SIG-M5 (cell line): Measurements from ENCODE around the gene FARSA.
"Not testable (repeated sequence)": the region's sequence is repeated elsewhere in the genome, so short reads cannot be mapped to it uniquely, and the experiment has no call there.

Source experiments
- DNase-seq: peaks from one replicate; lab custom pipeline; 2025; lab: John Stamatoyannopoulos, UW

Gene FARSA

GRCh38 chr19:12933287-12934072 is at the start of gene FARSA:
TSS of gene FARSA (minus strand) at chr19:12933711. CDS start at chr19:12933696, 15 bp downstream.
- DNase-seq: no peak

GRCh38 chr19:12983091-12983490 is 49.6 kb upstream of the FARSA start:
- DNase-seq: no peak

- no peak for DNase-seq
Observed at GRCh38 chr19:12982648-12983047, 49.1 kb upstream of the FARSA start.

- DNase-seq: no peak
Observed at GRCh38 chr19:12979974-12980373, 46.5 kb upstream of the FARSA start.

- not testable (repeated sequence) for DNase-seq
Observed at GRCh38 chr19:12976109-12976508, 42.6 kb upstream of the FARSA start.

GRCh38 chr19:12975221-12975741 is 41.8 kb upstream of the FARSA start:
- DNase-seq: no peak

- DNase-seq: no peak
Observed at GRCh38 chr19:12974301-12975220, 41.0 kb upstream of the FARSA start.

- DNase-seq: no peak
Observed at GRCh38 chr19:12973236-12973635, 39.7 kb upstream of the FARSA start.

- no peak for DNase-seq
Observed at GRCh38 chr19:12970070-12970820, 36.7 kb upstream of the FARSA start.

- no peak for DNase-seq
Observed at GRCh38 chr19:12969292-12969988, 35.9 kb upstream of the FARSA start, which contains the start of gene DAND5. TSS of gene DAND5 (plus strand) at chr19:12969576. CDS start at chr19:12969661, 85 bp downstream.

- no peak for DNase-seq
Observed at GRCh38 chr19:12967907-12968306, 34.4 kb upstream of the FARSA start.

- DNase-seq: no peak
Observed at GRCh38 chr19:12965812-12966135, 32.3 kb upstream of the FARSA start.

- no peak for DNase-seq
Observed at GRCh38 chr19:12965017-12965811, 31.7 kb upstream of the FARSA start.

GRCh38 chr19:12959481-12959880 is 26.0 kb upstream of the FARSA start:
- no peak for DNase-seq

GRCh38 chr19:12957389-12957952 is 24.0 kb upstream of the FARSA start:
- DNase-seq: not testable (repeated sequence)

GRCh38 chr19:12956446-12957388 is 23.2 kb upstream of the FARSA start, which contains the start of gene GADD45GIP1:
TSS of gene GADD45GIP1 (minus strand) at chr19:12957223. CDS start at chr19:12957212, 11 bp downstream.
- DNase-seq: no peak

GRCh38 chr19:12955996-12956395 is 22.5 kb upstream of the FARSA start:
- no peak for DNase-seq

- DNase-seq: not testable (repeated sequence)
Observed at GRCh38 chr19:12955575-12955974, 22.1 kb upstream of the FARSA start.

GRCh38 chr19:12954612-12954962 is 21.1 kb upstream of the FARSA start:
- no peak for DNase-seq
